K562 (cell line): ENCODE measurements around the gene STK31. TPM values are rescaled to one million over a fixed set of nuclear protein-coding genes. Genes with fewer than 3 reads are reported as not detected.

Experiments used
- ATAC-seq: fragments of 200-7000 bp; cut with Tn5 transposase; 3 replicates; pipeline ENCODE4 v1.9.1; 2020; ENCODE audit warnings: moderate library complexity
- BruUV-seq: library from RNA; stranded (reverse); fragments of 400-500 nt; replicated peaks from 2 replicates; lab custom pipeline; 2021; lab: Mats Ljungman, UMichigan
- CTCF ChIA-PET: fragments of 300-600 bp; formaldehyde crosslinking; extraction: SDS; loops from one replicate; lab custom pipeline; 2021; ENCODE audit warnings: low intra/inter-chr PET ratio; lab: Yijun Ruan, JAX
- POLR2A ChIA-PET: fragments of 300-600, 350-650 bp; sonication (Branson Sonifier 250); formaldehyde crosslinking; extraction: SDS; loops from one replicate; lab custom pipeline; 2021; ENCODE audit warnings: antibody characterized with exemption, inconsistent platforms; lab: Yijun Ruan, JAX
- DNase-seq, 4 experiments: peaks; one replicate each; pipeline versions ENCODE4 v3.0.0 to v3.0.0-alpha.2; 2011 to 2018; ENCODE audit warnings: low spot score in 3 of 4, mixed read lengths in 3 of 4; ENCODE audit errors: extremely low read depth in 1 of 4
- FAIRE-seq: peaks from 2 replicates; lab custom pipeline; 2011; peaks lifted over from hg19 to GRCh38; lab: Jason Lieb, UNC
- H2AFZ ChIP-seq: 2 replicates; pipeline ENCODE4 v1.6.0; 2011; ENCODE audit warnings: low read depth, low read length, control low read depth, inconsistent platforms
- H3K27ac ChIP-seq: fragments of 200-600 bp; 3 replicates; pipeline ENCODE4 v1.8.0; 2011; ENCODE audit warnings: low read depth, mild to moderate bottlenecking, control low read depth, inconsistent platforms, low read length, moderate library complexity, mixed read lengths; ENCODE audit errors: extremely low read depth
- H3K27me3 ChIP-seq, 2 experiments: fragments of 300-600 bp in 1 of 2; 2 replicates in 1 of 2; 3 replicates in 1 of 2; pipeline versions ENCODE4 v1.6.0 to v1.8.0; 2011; ENCODE audit warnings: inconsistent platforms in 2 of 2, low read length in 2 of 2, mild to moderate bottlenecking in 1 of 2, mixed read lengths in 1 of 2, moderate library complexity in 1 of 2; ENCODE audit not compliant: control insufficient read depth in 2 of 2, insufficient read depth in 2 of 2
- H3K36me3 ChIP-seq: fragments of 300-600 bp; 3 replicates; pipeline ENCODE4 v1.8.0; 2011; ENCODE audit warnings: mild to moderate bottlenecking, low read length, inconsistent platforms; ENCODE audit not compliant: control insufficient read depth, insufficient read depth
- H3K4me1 ChIP-seq, 2 experiments: fragments of 200-600 bp in 1 of 2; replicated peaks in 1 of 2; 2 replicates in 1 of 2; 3 replicates in 1 of 2; pipeline versions ENCODE4 v1.5.1 to v1.8.0; 2011; ENCODE audit warnings: inconsistent platforms in 2 of 2, low read length in 2 of 2, mild to moderate bottlenecking in 1 of 2, mixed read lengths in 1 of 2, moderate library complexity in 1 of 2; ENCODE audit not compliant: control insufficient read depth in 2 of 2, insufficient read depth in 2 of 2
- H3K4me2 ChIP-seq: 2 replicates; pipeline ENCODE4 v1.6.1; 2011; ENCODE audit warnings: low read length, control low read depth, inconsistent platforms, mixed read lengths; ENCODE audit not compliant: insufficient read depth
- H3K4me3 ChIP-seq: fragments of 200-600 bp; sonication (generic), shearing (Covaris generic); 2 replicates; pipeline ENCODE4 v1.5.1; 2016; ENCODE audit warnings: control low read depth, inconsistent platforms
- H3K79me2 ChIP-seq: fragments of 200-600 bp; 3 replicates; pipeline ENCODE4 v1.8.0; 2011; ENCODE audit warnings: low read length, inconsistent platforms; ENCODE audit not compliant: control insufficient read depth, insufficient read depth
- H3K9ac ChIP-seq, 2 experiments: 2 replicates each; pipeline versions ENCODE4 v1.6.0 to v1.6.1; 2011; ENCODE audit warnings: low read depth in 2 of 2, low read length in 2 of 2, control low read depth in 1 of 2, inconsistent platforms in 1 of 2, mild to moderate bottlenecking in 1 of 2, mixed read lengths in 1 of 2; ENCODE audit not compliant: insufficient read depth in 1 of 2
- H3K9me1 ChIP-seq: one replicate; pipeline ENCODE4 v1.6.0; 2011; ENCODE audit warnings: inconsistent platforms, mild to moderate bottlenecking, low read length, moderate library complexity; ENCODE audit not compliant: control insufficient read depth, insufficient read depth
- H3K9me3 ChIP-seq: replicated peaks from 2 replicates; pipeline ENCODE4 v1.5.1; 2011; ENCODE audit warnings: low read depth, low read length, inconsistent platforms; ENCODE audit not compliant: control insufficient read depth, insufficient read depth
- H4K20me1 ChIP-seq: replicated peaks from 2 replicates; pipeline ENCODE4 v1.6.1; 2011; ENCODE audit warnings: low read length, inconsistent platforms, mixed read lengths; ENCODE audit not compliant: control insufficient read depth, insufficient read depth
- BRCA1 ChIP-seq, 2 experiments: fragments of 450-650 bp in 1 of 2; sonication (generic) in 1 of 2; formaldehyde crosslinking in 1 of 2; IDR thresholded peaks; 2 replicates each; pipeline versions ENCODE4 v1.5.0 to v1.6.1; 2017 to 2020; ENCODE audit warnings: mild to moderate bottlenecking in 1 of 2, missing genetic modification reagents in 1 of 2
- DMBX1 ChIP-seq: fragments of 250-450 bp; sonication (Bioruptor Pico); IDR thresholded peaks from 2 replicates; pipeline ENCODE4 v1.8.0; 2022; ENCODE audit warnings: inconsistent platforms, mild to moderate bottlenecking, moderate library complexity, borderline replicate concordance
- FOXP1 ChIP-seq: sonication (generic); formaldehyde crosslinking; IDR thresholded peaks from 2 replicates; pipeline ENCODE4 v1.8.0; 2022; ENCODE audit warnings: mild to moderate bottlenecking, missing genetic modification reagents
- HDAC1 ChIP-seq, 2 experiments: fragments of 450-650 bp; IDR thresholded peaks; 2 replicates each; pipeline ENCODE4 v1.6.1; 2016 to 2017; ENCODE audit warnings: inconsistent platforms in 1 of 2, mild to moderate bottlenecking in 1 of 2, moderate library complexity in 1 of 2
- MIER1 ChIP-seq: fragments of 450-650 bp; IDR thresholded peaks from 2 replicates; pipeline ENCODE4 v1.6.1; 2016; ENCODE audit warnings: antibody characterized with exemption, mild to moderate bottlenecking, low read depth
- POLR2B ChIP-seq: fragments of 450-650 bp; IDR thresholded peaks from 2 replicates; pipeline ENCODE4 v1.6.1; 2018; ENCODE audit warnings: low read depth; ENCODE audit not compliant: partially characterized antibody
- SIN3B ChIP-seq: fragments of 450-650 bp; IDR thresholded peaks from 2 replicates; pipeline ENCODE4 v1.6.1; 2017; ENCODE audit warnings: low read depth, mild to moderate bottlenecking, moderate library complexity
- TAF15 ChIP-seq: fragments of 200-400 bp; formaldehyde crosslinking; IDR thresholded peaks from 2 replicates; pipeline ENCODE4 v1.6.1; 2017; ENCODE audit warnings: mild to moderate bottlenecking, low read depth, low read length, moderate library complexity
- TAF9B ChIP-seq: fragments of 450-650 bp; IDR thresholded peaks from 2 replicates; pipeline ENCODE4 v1.6.1; 2018; ENCODE audit warnings: mild to moderate bottlenecking; ENCODE audit not compliant: partially characterized antibody
- THRA ChIP-seq: fragments of 450-650 bp; IDR thresholded peaks from 2 replicates; pipeline ENCODE4 v1.6.1; 2017; ENCODE audit warnings: mild to moderate bottlenecking, moderate library complexity
- ZKSCAN8 ChIP-seq: fragments of 200-800 bp; sonication (Bioruptor generic); IDR thresholded peaks from 2 replicates; pipeline ENCODE4 v1.6.1; 2016; ENCODE audit warnings: missing genetic modification characterization, missing compliant biosample characterization
- ZNF146 ChIP-seq: IDR thresholded peaks from one replicate; pipeline ENCODE4 v1.6.1; 2018; ENCODE audit warnings: missing compliant biosample characterization; ENCODE audit not compliant: unreplicated experiment
- ZNF408 ChIP-seq: fragments of 250-450 bp; sonication (Bioruptor Pico); IDR thresholded peaks from 2 replicates; pipeline ENCODE4 v1.4.0; 2020; ENCODE audit warnings: low read depth, mild to moderate bottlenecking, moderate library complexity
- ZNF79 ChIP-seq: fragments of 250-450 bp; sonication (Bioruptor Pico); IDR thresholded peaks from 2 replicates; pipeline ENCODE4 v1.4.0; 2020; ENCODE audit warnings: low read depth, mild to moderate bottlenecking, moderate library complexity
- in situ Hi-C: fragments of 300-500 bp; cut with MboI; formaldehyde crosslinking; loops from 4 replicates; pipeline ENCODE4 v1.15.0; 2018; ENCODE audit warnings: inconsistent platforms, mixed read lengths
- intact Hi-C: fragments of 100-400 bp; cut with micrococcal nuclease; formaldehyde crosslinking; loops from 2 replicates; pipeline ENCODE4 v1.14.2; 2022
- polyA plus RNA-seq, 8 experiments: library from polyadenylated mRNA; depleted of rRNA in 4 of 8; stranded (reverse) in 5 of 8; unstranded in 3 of 8; fragments of >200 nt; fragmentation: Nextera tagmentation in 2 of 8; fragmentation: Illumina TruSeq in 1 of 8; extraction: Ambion mirVana in 2 of 8; extraction: Trizol in 1 of 8; gene quantifications; 2 replicates each; pipeline versions ENCODE4 v1.2.1 to v1.2.3, GENCODE V29; 2011 to 2014; ENCODE audit warnings: inconsistent platforms in 1 of 8, missing spikeins in 1 of 8
- total RNA-seq, 7 experiments: library from RNA; depleted of rRNA in 6 of 7; stranded (reverse); fragments of >200 nt in 6 of 7; fragmentation: Illumina TruSeq in 2 of 7; extraction: Trizol in 2 of 7; gene quantifications; 2 replicates each; pipeline versions ENCODE4 v1.2.1 to v1.2.3, GENCODE V29; 2011 to 2021; ENCODE audit warnings: low replicate concordance in 1 of 7
- TF ChIP-seq, protein P1 (sequence below): sonication (generic); formaldehyde crosslinking; IDR thresholded peaks from 2 replicates; pipeline ENCODE4 v1.8.1; 2022; ENCODE audit warnings: missing genetic modification reagents
- TF ChIP-seq, protein P2 (sequence below): fragments of 450-650 bp; formaldehyde crosslinking; IDR thresholded peaks from 2 replicates; pipeline ENCODE4 v1.4.0; 2020; ENCODE audit warnings: mild to moderate bottlenecking, mixed read lengths
- TF ChIP-seq, protein P3 (sequence below): fragments of 250-450 bp; sonication (Bioruptor Pico); IDR thresholded peaks from 2 replicates; pipeline ENCODE4 v1.4.0; 2020; ENCODE audit warnings: mild to moderate bottlenecking, moderate library complexity, borderline replicate concordance

The STK31 gene
- total and polyA plus RNA-seq, 9 of the 15 experiments (the other 6 are each of a cell fraction or from before 2014, with no cell fraction given), result 0.09 to 1.2 (median 0.26) TPM

GRCh38 chr7:23791721-23792120 lies 81.7 kb downstream of the STK31 start:
- H3K79me2 ChIP-seq, result no peaks in the 10 kb centered on the region
- CTCF ChIA-PET, result no interaction called here
- BruUV-seq, result no TSS peak

More at GRCh38 chr7:23791721-23792120, 81.7 kb downstream of the STK31 start:
- no peak overlapping the region for H3K27ac ChIP-seq
- in situ Hi-C loops (no loop called here), intact Hi-C loops (no loop called here)
- DNase-seq, result no peak
- H3K9me3 ChIP-seq, result peaks cover 11% of the 10 kb centered on the region
- POLR2A ChIA-PET, result interaction anchor here (0.6 to 0.9 kb wide), 3 partner anchors 8 to 112 kb away, joined by 3 read pairs; no protein-coding TSS in a partner anchor
- H3K9ac ChIP-seq, result no peak overlapping the region
- H3K4me1 ChIP-seq, result no peaks in the 10 kb centered on the region
- H4K20me1 ChIP-seq, result no peaks in the 10 kb centered on the region
- no peaks in the 10 kb centered on the region for H3K27me3 ChIP-seq
- no peaks in the 10 kb centered on the region for H3K9me1 ChIP-seq
- no peak overlapping the region for H2AFZ ChIP-seq
- no peak overlapping the region for H3K4me3 ChIP-seq
- no peak for FAIRE-seq
- no peak for ATAC-seq
- no peaks in the 10 kb centered on the region for H3K36me3 ChIP-seq
- no peak overlapping the region for H3K4me2 ChIP-seq
- TF ChIP-seq HDAC1 (IDR thresholded peaks at IDR 0.05), result no peak
- TF ChIP-seq ZNF79, result no peak
- no peak for TF ChIP-seq MIER1
- TF ChIP-seq ZNF146 (CRISPR knock-in tag), result no peak
- TF ChIP-seq, protein P1, sequence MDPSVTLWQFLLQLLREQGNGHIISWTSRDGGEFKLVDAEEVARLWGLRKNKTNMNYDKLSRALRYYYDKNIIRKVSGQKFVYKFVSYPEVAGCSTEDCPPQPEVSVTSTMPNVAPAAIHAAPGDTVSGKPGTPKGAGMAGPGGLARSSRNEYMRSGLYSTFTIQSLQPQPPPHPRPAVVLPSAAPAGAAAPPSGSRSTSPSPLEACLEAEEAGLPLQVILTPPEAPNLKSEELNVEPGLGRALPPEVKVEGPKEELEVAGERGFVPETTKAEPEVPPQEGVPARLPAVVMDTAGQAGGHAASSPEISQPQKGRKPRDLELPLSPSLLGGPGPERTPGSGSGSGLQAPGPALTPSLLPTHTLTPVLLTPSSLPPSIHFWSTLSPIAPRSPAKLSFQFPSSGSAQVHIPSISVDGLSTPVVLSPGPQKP (CRISPR knock-in tag), result no peak
- no peak for TF ChIP-seq ZNF408
- no peak for TF ChIP-seq FOXP1 (CRISPR knock-in tag)
- no peak for TF ChIP-seq THRA
- no peak for TF ChIP-seq BRCA1 (IDR thresholded peaks at IDR 0.05)
- TF ChIP-seq BRCA1 (CRISPR knock-in tag; IDR thresholded peaks at IDR 0.05), result no peak
- TF ChIP-seq, protein P2, sequence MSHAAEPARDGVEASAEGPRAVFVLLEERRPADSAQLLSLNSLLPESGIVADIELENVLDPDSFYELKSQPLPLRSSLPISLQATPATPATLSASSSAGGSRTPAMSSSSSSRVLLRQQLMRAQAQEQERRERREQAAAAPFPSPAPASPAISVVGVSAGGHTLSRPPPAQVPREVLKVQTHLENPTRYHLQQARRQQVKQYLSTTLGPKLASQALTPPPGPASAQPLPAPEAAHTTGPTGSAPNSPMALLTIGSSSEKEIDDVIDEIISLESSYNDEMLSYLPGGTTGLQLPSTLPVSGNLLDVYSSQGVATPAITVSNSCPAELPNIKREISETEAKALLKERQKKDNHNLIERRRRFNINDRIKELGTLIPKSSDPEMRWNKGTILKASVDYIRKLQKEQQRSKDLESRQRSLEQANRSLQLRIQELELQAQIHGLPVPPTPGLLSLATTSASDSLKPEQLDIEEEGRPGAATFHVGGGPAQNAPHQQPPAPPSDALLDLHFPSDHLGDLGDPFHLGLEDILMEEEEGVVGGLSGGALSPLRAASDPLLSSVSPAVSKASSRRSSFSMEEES (CRISPR knock-in tag), result no peak
- TF ChIP-seq POLR2B, result no peak
- TF ChIP-seq DMBX1 (CRISPR knock-in tag), result no peak
- TF ChIP-seq, protein P3, sequence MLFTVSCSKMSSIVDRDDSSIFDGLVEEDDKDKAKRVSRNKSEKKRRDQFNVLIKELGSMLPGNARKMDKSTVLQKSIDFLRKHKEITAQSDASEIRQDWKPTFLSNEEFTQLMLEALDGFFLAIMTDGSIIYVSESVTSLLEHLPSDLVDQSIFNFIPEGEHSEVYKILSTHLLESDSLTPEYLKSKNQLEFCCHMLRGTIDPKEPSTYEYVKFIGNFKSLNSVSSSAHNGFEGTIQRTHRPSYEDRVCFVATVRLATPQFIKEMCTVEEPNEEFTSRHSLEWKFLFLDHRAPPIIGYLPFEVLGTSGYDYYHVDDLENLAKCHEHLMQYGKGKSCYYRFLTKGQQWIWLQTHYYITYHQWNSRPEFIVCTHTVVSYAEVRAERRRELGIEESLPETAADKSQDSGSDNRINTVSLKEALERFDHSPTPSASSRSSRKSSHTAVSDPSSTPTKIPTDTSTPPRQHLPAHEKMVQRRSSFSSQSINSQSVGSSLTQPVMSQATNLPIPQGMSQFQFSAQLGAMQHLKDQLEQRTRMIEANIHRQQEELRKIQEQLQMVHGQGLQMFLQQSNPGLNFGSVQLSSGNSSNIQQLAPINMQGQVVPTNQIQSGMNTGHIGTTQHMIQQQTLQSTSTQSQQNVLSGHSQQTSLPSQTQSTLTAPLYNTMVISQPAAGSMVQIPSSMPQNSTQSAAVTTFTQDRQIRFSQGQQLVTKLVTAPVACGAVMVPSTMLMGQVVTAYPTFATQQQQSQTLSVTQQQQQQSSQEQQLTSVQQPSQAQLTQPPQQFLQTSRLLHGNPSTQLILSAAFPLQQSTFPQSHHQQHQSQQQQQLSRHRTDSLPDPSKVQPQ (CRISPR knock-in tag), result no peak
- TF ChIP-seq SIN3B, result no peak
- no peak for TF ChIP-seq ZKSCAN8 (CRISPR knock-in tag)
- no peak for TF ChIP-seq TAF9B
- no peak for TF ChIP-seq TAF15
